GM19372 (cell line): Measurements from ENCODE around the gene AARS1.
A peak's percentile ranks its signal among the peaks of the same experiment; 100 is the strongest.
"Not testable (repeated sequence)": the region's sequence is repeated elsewhere in the genome, so short reads cannot be mapped to it uniquely, and the experiment has no call there.

ENCODE experiments used
- ATAC-seq: cut with Tn5 transposase; IDR thresholded peaks from one replicate; pipeline ENCODE4 v1.9.1; 2021; ENCODE audit warnings: mild to moderate bottlenecking, low read depth, moderate library complexity; ENCODE audit not compliant: unreplicated experiment

Gene AARS1

GRCh38 chr16:70289229-70290094 is at the start of gene AARS1:
Gene AARS1 (minus strand): TSS chr16:70289506. CDS start chr16:70282763, 6,743 bp downstream.
- ATAC-seq, result peak; percentile 96

DNA sequence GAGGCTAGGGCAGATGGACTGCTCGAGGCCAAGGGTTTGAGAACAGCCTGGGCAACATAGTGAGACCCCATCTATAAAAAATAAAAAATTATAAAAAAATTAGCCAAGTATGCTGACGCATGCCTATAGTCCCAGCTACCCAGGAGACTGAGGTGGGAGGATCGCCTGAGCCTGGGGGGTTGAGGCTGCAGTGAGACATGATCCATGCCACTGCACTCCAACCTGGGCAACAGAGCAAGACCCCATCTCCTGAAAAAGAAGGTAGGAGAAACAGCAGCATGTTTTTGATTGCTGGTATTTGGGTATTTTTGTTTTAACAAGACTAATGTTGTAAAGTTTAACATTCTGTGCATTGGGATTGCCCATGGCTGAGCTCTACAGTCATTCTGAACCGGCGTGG is 48.5 kb upstream of the AARS1 start:
- no peak for ATAC-seq

GRCh38 chr16:70332728-70333127 is 43.4 kb upstream of the AARS1 start:
- not testable (repeated sequence) for ATAC-seq

- no peak for ATAC-seq
Observed at GRCh38 chr16:70331588-70332358, 42.5 kb upstream of the AARS1 start.

DNA sequence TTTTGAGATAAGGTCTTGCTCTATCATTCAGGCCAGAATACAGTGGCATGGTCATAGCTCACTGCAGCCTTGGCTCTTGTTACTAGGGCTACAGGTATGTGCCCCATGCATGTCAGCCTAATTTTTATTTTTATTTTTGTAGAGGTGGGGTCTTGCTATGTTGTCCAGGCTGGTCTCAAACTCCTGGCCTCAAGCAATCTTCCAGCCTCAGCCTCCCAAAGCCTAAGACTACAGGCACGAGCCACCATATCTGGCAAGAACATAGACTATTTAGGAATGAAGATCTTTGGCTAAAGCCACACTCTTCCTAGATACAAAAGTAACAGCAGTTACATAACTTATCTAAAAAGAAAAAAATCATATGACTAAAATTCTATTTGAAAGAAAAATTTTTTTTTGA is 41.8 kb upstream of the AARS1 start:
- no peak for ATAC-seq

DNA sequence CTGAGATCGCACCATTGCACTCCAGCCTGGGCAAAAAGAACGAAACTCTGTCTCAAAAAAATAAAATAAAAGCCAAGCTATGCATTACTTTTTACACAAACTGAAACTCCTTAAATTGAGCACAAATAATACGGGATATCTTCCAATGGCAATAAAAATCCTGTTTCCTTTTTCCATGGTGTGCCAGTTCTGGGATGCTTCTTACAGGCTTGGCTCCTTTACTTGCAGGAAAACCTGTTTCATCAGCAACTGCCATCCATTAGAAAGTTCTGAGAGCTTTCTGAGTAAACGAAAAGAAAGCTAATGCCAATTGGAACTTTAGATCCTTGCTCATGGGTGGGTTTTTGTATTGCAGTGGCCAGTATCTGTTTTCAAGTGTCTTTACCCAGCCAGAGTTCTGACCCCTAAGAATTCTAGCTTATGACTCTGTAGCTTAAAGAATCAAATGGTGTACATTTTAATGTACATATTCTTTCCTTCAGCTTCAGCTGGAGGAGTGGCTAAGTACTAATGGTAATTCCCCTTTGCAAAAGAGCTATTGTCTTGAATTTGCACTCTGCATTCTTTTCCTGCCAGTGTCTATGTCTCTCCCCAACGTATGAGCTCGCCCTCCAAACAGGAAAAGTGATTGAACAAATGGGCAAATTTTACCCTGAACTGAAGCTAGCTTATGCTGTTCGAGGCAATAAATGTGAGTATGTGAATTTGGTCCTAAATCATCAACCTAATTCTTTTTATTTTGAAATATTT is 35.9 kb upstream of the AARS1 start:
- no peak for ATAC-seq

GRCh38 chr16:70320121-70320520 is 30.8 kb upstream of the AARS1 start:
- ATAC-seq, result no peak

DNA sequence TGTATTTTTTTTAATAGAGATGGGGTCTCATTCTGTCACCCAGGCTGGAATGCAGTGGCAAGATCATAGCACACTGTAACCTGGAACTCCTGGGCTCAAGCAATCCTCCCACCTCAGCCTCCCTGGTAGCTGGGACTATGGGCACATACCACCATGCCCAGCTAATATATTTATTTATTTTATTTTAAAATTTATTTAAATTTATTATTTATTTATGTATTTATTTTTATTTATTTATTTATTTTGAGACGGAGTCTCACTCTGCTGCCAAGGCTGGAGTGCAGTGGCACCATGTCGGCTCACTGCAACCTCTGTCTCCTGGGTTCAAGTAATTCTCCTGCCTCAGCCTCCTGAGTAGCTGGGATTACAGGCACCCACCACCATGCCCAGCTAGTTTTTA is 18.4 kb upstream of the AARS1 start:
- not testable (repeated sequence) for ATAC-seq

DNA sequence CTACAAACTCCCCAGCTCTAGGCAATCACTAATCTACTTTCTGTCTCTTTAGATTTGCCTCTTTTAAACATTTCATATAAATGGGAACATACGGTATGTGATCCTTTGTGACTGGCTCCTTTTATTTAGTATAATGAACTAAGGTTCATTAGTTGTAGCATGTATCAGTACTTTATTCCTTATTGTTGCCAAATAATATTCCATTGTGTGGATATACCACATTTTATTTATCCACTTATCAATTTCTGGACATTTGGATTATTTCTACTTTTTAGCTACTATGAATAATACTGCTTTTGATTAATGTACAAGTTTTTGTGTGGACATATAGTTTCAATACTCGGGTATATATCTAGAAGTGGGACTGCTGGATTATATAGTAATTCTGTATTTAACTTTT is 17.6 kb upstream of the AARS1 start:
- no peak for ATAC-seq

GRCh38 chr16:70304892-70305448 is 15.7 kb upstream of the AARS1 start:
- ATAC-seq, result no peak

- no peak for ATAC-seq
Observed at GRCh38 chr16:70302745-70303144, 13.4 kb upstream of the AARS1 start.

GRCh38 chr16:70301121-70301520 is 11.8 kb upstream of the AARS1 start:
- no peak for ATAC-seq

DNA sequence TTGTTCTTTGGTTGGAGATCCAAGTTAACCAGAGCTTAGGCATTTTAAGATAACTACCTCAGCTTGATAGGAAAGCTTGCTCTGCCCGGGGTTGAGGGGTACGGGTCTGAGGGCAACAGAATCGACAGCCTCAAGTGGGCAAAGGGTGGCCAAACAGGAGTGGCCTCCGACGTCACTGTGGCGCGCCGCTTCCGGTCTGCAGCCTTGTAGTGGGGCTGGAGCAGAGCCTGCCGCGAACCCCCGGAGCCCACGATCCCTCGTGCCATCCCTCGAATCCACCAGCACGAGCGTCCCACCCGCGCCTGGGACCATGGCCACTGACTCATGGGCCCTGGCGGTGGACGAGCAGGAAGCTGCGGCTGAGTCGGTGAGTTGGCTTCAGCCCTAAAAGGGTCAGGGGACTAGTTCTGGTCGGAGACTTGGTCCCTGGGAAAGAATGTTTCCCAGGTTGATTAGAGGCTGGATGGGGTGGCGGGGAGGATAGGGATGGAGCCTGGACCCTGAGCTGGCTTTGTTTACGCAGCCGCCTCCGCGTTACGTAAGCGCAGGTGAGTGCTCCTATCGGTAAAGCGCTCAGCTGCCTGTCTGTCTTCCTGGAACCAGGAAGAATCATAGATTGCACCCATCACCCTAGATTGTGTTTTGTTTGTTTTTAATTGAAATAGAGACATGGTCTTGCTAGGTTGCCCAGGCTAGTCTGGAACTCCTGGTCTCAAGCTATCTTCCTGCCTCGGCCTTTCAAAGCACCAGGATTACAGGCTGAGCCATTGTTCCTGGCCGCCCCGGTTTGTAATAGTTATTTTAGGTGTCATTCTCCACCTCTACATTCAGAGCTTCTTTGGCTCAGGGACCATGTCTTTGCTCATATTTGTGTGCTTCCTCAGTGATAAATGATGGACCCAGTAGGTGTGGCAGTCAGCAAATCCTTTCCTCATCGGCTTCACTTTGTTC is 10.0 kb upstream of the AARS1 start, which contains the start of gene DDX19B:
TSS of gene DDX19B (plus strand) at position 199 of the 951 bp plus-strand sequence. CDS start at position 311, 112 bp downstream.
- ATAC-seq, result peak; percentile 86

- ATAC-seq, result no peak
Observed at GRCh38 chr16:70295634-70296033, 6.3 kb upstream of the AARS1 start.

DNA sequence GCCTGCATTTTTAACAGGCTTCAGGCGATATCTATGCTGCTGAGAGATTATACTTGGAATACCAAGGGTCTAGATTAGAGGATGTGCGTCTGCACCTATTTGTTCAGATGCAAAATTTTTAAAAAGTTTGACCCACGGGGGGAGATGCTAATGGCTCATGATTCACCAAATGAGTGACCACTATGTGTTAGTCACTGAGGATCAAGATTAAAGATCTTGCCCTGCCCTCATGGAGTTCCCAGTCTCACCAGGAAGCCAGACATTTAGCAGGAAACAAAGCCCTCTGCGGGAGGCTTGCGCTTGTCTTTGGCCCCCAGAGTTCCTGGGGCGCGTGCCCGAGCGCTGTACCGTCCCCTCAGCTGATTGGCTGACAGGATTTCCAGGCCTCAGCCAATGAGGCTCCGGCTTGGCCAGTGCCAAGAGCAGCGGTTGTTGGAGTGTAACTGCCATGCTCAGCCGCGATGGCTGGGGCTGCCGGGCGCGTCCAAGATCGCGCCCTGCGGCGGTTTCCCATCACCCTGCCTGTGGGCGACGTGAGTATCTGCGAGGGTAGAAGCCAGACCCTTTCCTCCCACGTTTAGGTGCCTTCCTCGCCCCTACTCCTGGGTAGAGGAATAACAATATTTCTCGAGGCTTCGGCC is 5.2 kb upstream of the AARS1 start:
- no peak for ATAC-seq

GRCh38 chr16:70292148-70292547 is 2.8 kb upstream of the AARS1 start:
- ATAC-seq, result not testable (repeated sequence)

GRCh38 chr16:70290949-70291519 is 1.7 kb upstream of the AARS1 start:
- no peak for ATAC-seq

DNA sequence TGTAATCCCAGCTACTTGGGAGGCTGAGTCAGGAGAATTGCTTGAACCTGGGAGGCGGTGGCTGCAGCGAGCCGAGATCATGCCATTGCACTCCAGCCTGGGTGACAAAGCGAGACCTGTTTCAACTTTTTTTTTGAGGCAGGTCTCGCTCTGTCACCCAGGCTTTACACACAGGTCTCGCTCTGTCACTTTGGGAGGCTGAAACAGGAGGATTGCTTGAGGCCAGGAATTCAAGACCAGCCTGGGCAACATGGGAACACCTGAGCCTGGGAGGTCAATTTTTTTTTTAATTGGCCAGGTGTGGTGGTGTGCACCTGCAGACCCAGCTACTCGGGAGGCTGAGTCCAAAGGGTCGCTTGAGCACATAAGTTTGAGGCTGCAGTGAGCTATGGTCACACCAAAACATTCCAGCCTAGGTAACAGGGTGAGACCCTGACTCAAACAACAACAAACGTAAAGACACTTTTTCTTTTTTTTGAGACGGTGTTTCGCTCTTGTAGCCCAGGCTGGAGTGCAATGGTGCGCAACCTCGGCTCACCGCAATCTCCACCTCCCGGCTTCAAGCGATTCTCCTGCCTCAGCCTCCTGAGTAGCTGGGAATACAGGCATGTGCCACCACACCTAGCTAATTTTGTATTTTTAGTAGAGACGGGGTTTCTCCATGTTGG is 1.9 kb downstream of the AARS1 start:
- ATAC-seq, result not testable (repeated sequence)
